ENCODE results near the gene ARNT2.

ARNT2 gene

DNA sequence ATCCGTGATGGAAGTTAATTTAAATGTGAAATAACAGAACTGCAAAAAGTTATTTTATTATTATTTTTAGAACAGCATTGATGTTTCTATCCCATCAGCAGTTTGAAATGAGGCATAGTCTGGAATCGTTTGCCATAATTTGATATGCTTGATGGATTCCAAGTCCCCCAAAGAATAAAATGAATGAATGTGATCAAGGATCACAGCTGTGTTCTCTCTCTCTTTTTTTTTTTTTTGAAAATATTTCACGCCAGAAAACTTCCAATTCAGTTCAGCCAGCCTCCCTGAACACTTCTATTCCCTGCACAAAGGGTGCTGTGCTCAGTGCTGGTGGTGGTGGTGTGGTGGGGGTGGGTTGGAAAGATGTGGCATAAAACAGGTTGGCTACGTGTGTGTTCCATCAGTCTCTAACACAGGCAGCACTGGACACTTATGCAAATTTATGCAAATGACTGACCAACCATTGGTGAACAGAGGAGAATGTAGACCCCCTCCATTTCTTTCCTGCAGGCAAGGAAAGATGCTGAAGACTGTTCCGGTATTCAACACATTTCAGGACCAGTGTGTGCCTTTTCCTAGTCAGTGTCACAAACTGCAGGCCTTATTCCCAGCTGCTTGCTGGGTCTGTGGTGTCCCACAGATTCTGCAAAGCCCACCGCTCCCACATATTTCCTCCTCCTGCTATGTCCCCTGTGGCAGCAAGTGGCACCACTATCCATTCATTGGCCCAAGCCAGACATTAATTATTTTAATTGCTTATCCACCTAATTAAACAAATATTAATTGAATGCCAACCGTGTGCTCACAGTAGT, 10.6 kb downstream of the ARNT2 start:
- no peak for DNase-seq

GRCh38 chr15:80415358-80415670, 11.1 kb downstream of the ARNT2 start:
- DNase-seq = no peak

- DNase-seq = no peak
Measured at GRCh38 chr15:80416702-80417101, 12.5 kb downstream of the ARNT2 start.

GRCh38 chr15:80418892-80419537, 14.8 kb downstream of the ARNT2 start:
- DNase-seq = peak; percentile 27

DNA sequence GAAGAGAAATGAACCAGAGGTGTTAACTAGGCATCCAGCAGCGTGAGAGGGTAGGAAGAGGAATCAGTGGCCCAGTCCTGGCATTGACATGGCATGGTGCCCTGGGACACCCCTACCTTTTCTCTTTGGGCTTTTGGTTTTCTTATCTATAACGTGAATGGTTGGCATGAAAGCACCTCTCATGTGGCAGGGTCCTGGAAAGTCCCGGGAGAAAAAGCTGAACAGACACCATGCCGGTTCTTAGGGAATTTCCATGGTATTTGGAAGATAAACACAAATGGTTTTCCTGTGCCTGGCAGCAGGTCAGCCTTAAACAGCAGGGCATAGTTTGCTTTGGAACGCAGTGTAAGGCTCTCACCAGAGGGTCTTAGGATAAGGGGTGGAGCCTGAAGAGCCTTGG, 15.4 kb downstream of the ARNT2 start:
- DNase-seq = no peak

DNA sequence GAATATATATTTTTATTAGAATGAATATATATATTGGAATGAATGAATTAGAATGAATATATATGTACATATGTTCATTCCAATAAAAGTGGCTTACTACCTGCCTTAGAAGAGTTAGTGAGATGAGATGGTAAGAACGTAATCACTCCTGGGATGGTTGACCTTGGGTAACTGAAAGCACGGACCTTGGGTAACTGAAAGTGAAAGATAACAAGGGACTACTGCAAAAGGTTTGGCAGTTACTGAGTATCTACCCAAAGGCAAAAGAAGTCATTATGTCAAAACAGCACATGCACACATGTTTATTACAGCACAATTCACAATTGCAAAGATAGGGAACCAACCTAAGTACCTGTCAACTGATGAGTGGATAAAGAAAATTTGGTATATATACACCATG, 16.5 kb downstream of the ARNT2 start:
- no peak for DNase-seq

- no peak for DNase-seq
Measured at GRCh38 chr15:80423215-80423614, 19.0 kb downstream of the ARNT2 start.

- DNase-seq = no peak
Measured at GRCh38 chr15:80424381-80424780, 20.2 kb downstream of the ARNT2 start.

DNA sequence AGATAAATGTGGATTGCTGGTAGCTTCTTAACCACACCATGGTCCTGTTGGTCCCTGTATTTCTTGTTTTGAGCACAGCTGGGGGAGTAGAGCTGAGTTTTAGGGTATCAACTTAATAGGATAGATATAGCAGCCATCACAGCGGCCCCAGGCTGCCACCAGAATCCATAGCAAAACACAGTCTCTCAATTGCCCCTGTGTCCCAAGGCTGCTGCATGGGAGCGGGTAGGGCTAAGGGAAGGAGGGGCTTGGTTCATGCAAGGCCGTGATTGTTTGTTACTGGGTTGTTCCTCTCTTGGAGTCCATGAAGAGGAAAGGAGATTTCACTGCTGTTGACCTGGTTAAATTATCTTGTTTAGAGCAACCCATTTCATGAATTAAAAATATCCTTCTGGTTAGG, 22.1 kb downstream of the ARNT2 start:
- DNase-seq = no peak

GRCh38 chr15:80429964-80430363, 25.8 kb downstream of the ARNT2 start:
- no peak for DNase-seq

DNA sequence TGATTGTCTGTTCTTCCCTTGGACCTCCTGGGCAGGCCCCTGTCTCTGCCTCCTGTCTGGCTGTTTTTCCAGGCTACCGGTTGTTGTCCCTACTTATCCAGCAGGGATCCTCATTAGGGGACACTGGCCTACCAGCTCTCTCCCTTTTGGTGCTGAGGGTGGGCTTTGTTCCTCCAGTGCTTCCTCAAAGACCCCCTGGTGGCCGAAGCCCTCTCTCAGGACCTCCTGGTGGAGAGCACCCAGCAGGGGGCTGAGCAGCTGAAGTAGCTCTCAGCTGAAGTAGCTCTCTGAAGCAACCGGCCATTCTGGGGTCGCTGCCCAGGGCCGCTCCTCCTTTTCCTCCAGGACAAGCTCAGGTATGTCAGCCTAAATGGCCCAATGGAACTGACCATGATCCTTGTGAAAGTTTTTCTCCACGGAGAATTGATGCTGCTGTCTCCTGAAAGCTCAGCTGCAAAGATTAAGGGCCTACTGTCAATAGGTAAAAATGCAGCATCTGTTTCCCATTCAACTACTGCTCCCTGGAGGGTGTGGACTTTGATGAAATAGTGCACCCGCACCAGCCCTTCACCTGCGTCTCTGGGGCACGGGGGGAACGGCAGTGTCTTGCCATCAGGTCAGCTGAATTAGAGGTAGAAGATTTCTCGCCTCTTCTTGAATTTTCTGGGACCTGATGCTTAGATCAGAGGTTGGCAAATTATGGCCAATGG, 27.6 kb downstream of the ARNT2 start:
- DNase-seq = no peak

GRCh38 chr15:80432345-80432702, 28.1 kb downstream of the ARNT2 start:
- no peak for DNase-seq

DNA sequence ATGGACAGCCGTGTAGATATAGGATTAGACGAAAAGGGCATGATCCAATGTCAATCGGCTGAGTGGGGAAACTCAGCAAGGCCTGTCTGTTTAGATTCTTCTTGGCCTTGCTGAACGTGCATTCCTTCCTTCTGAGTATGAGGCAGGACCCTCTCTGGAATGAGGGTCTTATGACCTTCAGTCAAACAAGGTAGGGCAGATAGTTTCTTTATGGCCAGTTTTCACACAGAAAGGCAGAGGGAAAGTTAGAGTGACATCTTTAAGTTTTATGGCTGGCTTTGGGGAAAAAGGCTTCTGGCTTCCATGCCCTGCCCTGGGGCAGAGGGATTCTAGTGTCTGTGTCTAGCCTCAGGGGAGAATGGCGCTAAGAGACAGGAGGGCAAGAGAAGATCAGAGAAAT, 29.7 kb downstream of the ARNT2 start:
- no peak for DNase-seq

DNA sequence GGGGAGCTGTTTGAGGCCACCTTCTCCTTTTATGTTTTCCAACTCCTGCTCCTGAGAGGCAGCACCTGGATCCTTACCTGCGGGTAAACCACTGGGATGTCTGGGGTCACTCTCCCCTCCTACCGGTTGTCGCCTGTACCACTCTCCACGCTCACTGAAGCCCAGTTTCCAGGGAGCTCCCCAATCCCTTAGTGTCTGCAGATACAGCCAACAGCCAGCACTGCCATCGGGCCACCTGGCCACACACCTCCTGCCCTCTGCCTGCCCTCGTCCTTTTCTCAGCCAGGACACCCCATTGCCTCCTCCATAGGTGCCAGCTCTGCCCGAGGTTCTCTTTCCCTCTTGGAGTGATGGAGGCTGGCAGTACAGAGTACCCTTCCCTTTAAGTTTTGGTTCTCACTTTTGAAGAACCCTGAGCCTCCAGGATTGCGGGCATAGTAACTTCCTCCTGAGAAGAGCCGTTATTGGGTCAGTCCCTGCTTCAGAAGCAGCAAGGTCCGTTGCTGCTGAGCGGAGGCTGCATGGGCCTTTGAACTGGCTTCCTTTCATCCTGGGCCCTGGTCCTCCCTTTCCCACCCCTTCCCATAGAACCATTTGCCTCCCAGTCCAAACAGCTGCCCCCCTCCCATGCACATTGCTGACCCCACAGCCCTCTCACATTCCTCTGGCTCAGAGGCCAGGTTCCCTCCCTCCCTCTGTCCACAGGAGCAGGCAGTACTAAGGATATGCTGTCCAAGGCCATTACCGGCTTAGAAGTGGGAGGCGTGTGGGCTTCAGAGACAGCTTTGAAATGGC, 30.9 kb downstream of the ARNT2 start:
- no peak for DNase-seq

GRCh38 chr15:80436511-80437307, 32.5 kb downstream of the ARNT2 start:
- DNase-seq = peak; percentile 5

DNA sequence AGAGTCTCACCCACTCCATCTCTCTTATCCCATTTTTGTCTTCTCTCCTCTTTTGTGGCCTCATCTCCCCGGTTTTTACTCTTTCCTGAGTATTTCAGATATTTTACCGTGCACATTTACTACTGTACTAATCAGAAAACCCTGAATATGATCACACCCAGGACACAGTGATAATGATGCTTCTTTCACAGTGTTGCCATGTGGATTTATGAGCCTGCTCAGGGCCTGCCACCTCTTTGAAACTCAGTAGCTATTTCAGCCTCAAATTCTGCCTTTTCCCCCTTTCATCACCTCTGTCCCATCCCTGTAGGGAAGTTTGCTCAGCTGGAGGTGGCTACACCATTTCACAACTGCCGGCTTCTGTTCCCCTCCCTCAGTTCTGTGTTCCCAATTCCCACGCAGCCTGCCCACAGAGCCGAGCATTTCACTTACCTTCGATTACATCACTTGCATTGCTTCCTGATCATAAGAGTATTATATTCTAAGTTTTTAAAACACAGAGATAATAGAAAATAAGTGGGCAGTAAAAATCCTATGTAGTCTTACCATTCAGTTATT, 33.2 kb downstream of the ARNT2 start:
- no peak for DNase-seq

DNA sequence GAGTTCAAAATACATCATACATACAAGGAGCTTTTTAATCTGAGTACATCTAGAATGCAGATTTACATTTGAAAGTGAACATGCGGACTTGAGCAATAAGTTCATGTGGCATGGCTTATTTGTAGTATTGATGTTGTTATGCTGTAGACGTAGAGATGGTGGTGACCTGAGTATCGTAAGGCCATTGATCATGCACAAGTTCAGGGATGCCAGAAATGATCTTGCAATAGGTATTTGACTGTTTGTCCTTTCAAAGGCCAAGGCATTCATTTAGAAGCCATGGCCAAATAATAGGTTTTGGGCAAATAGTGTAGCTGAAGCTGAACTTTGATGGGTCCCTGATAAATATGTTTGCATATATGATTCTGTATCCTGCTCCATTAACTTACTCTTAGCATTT, 35.0 kb downstream of the ARNT2 start:
- DNase-seq = no peak

GRCh38 chr15:80440024-80440423, 35.8 kb downstream of the ARNT2 start:
- no peak for DNase-seq

DNA sequence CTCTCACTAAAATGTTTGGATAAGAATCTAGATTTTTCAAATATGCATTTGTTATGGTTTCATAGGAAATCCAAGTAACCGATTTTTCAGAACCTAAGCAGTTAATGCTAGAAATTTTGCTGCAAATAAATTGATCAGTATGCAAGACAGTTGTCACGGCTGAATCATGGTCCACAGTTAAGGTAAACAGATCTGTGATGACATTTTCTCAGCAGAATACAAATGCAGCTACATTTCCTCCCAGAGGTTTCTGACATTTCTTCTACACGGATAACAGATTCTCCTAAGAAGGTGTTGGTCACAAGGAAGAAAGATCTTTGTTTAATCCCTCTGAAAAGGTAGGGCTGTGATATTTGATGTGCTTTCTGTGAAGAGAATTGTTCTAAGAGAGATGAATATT, 36.9 kb downstream of the ARNT2 start:
- DNase-seq = no peak

DNA sequence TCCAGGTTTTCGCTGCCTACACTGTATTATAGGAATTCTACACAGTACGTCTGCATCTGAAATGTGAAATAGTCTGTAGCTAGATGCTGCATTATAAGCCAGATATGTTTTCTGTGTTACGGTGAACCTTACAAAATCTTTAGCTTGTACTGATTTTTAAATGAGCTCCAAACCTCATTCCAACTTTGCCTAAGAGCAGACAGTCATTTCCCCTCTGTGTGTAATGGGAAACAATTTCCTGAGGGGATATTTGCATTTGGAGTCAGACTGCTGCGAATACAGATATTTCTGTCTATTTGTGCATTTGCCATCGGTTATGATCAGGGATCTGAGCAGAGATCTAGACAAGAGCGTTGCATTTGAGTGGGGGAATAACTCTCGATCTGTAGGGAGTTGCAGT, 37.5 kb downstream of the ARNT2 start:
- no peak for DNase-seq

- DNase-seq = no peak
Measured at GRCh38 chr15:80442728-80443403, 38.7 kb downstream of the ARNT2 start.

All from activated CD4-positive, alpha-beta T cell treated with anti-CD3 and anti-CD28 coated beads, Interleukin-10, Interleukin-2, amounts not matched to agents 100 ng/mL and 50 ng/mL, durations not matched to agents 16 hours and 8 hours (primary cell).